Chondrocyte (in vitro differentiated cells): ENCODE data around the gene NT5DC3. TPM values are rescaled to one million over a fixed set of nuclear protein-coding genes. Genes with fewer than 3 reads are reported as not detected.

Source experiments
- DNase-seq: peaks from one replicate; pipeline ENCODE4 v3.0.0; 2021; ENCODE audit warnings: mixed read lengths, low spot score
- H3K27ac Mint-ChIP-seq: one replicate; pipeline ENCODE4 v1.8.0; 2021; ENCODE audit warnings: mild to moderate bottlenecking, moderate library complexity, mixed read lengths; ENCODE audit not compliant: unreplicated experiment
- H3K27me3 Mint-ChIP-seq: 2 replicates; pipeline ENCODE4 v1.8.0; 2021; ENCODE audit warnings: low read depth, mixed read lengths
- H3K36me3 Mint-ChIP-seq: 2 replicates; pipeline ENCODE4 v1.8.0; 2021; ENCODE audit warnings: low read depth, mixed read lengths
- H3K4me1 Mint-ChIP-seq: 2 replicates; pipeline ENCODE4 v1.8.0; 2021; ENCODE audit warnings: low read depth, mild to moderate bottlenecking, mixed read lengths
- H3K4me3 Mint-ChIP-seq: one replicate; pipeline ENCODE4 v1.8.0; 2021; ENCODE audit warnings: mild to moderate bottlenecking, moderate library complexity, mixed read lengths; ENCODE audit not compliant: unreplicated experiment
- H3K9me3 Mint-ChIP-seq: 2 replicates; pipeline ENCODE4 v1.8.0; 2021; ENCODE audit warnings: low read depth, mixed read lengths
- CTCF ChIP-seq: fragments of 200-600 bp; sonication (generic); IDR thresholded peaks from 2 replicates; pipeline ENCODE4 v1.5.0; 2021; ENCODE audit warnings: antibody characterized with exemption, mild to moderate bottlenecking, moderate library complexity
- total RNA-seq: library from RNA; stranded (reverse); gene quantifications from 3 replicates; pipeline ENCODE4 v1.2.1, GENCODE V29; 2021

The NT5DC3 gene
- total RNA-seq, 1 donor from 2014 or later, result 26.2 TPM

GRCh38 chr12:103785243-103786031 is 55.6 kb downstream of the NT5DC3 start:
- Mint-ChIP-seq H3K36me3 (peaks cover 25% of the 10 kb centered on the region), H3K4me1 (peaks cover 6% of the 10 kb centered on the region), H3K27me3 (no peaks in the 10 kb centered on the region), H3K9me3 (no peaks in the 10 kb centered on the region), H3K4me3 (no peak overlapping the region), H3K27ac (no peak overlapping the region)
- no peak for TF ChIP-seq CTCF
- DNase-seq, result no peak

GRCh38 chr12:103783744-103784664 is 57.0 kb downstream of the NT5DC3 start:
- no peak overlapping the region for H3K27ac Mint-ChIP-seq
- H3K27me3 Mint-ChIP-seq, result no peaks in the 10 kb centered on the region
- no peak for DNase-seq
- peak; percentile 12 for TF ChIP-seq CTCF
- peaks cover 20% of the 10 kb centered on the region for H3K4me1 Mint-ChIP-seq
- no peaks in the 10 kb centered on the region for H3K9me3 Mint-ChIP-seq
- peaks cover 31% of the 10 kb centered on the region for H3K36me3 Mint-ChIP-seq
- no peak overlapping the region for H3K4me3 Mint-ChIP-seq

- Mint-ChIP-seq H3K4me1 (peaks cover 20% of the 10 kb centered on the region), H3K27ac (no peak overlapping the region), H3K4me3 (no peak overlapping the region), H3K9me3 (no peaks in the 10 kb centered on the region), H3K27me3 (no peaks in the 10 kb centered on the region), H3K36me3 (peaks cover 42% of the 10 kb centered on the region)
- TF ChIP-seq CTCF, result no peak
- DNase-seq, result no peak
Measured at GRCh38 chr12:103782399-103782798, 58.6 kb downstream of the NT5DC3 start.

- H3K36me3 Mint-ChIP-seq, result peaks cover 51% of the 10 kb centered on the region
Measured at GRCh38 chr12:103780992-103781391, 60.0 kb downstream of the NT5DC3 start.

More at GRCh38 chr12:103780992-103781391, 60.0 kb downstream of the NT5DC3 start:
- DNase-seq, result no peak
- no peak for TF ChIP-seq CTCF
- H3K27ac Mint-ChIP-seq, result no peak overlapping the region
- no peak overlapping the region for H3K4me3 Mint-ChIP-seq
- H3K4me1 Mint-ChIP-seq, result peaks cover 19% of the 10 kb centered on the region
- no peaks in the 10 kb centered on the region for H3K27me3 Mint-ChIP-seq
- H3K9me3 Mint-ChIP-seq, result no peaks in the 10 kb centered on the region
